Measurements from ENCODE around the gene TOB1.

GRCh38 chr17:50875074-50875473 lies 8.9 kb upstream of the TOB1 start:
- TF ChIP-seq CTCF (conservative IDR thresholded peaks at IDR 0.05) (no peak), EZH2 (IDR thresholded peaks at IDR 0.05; ENCODE audit: low read depth) (no peak)

All from PC-9 (cell line).